HCT116 (cell line): Measurements from ENCODE around the gene CELSR3. TPM values are rescaled to one million over a fixed set of nuclear protein-coding genes. Genes with fewer than 3 reads are reported as not detected.

Experiments
- ATAC-seq: fragments of 200-7000 bp; cut with Tn5 transposase; 2 replicates; pipeline ENCODE4 v1.9.1; 2020; ENCODE audit warnings: mild to moderate bottlenecking, moderate library complexity
- BruUV-seq: library from RNA; stranded (reverse); fragments of 400-500 nt; replicated peaks from 2 replicates; lab custom pipeline; 2021; lab: Mats Ljungman, UMichigan
- CTCF ChIA-PET: fragments of 300-600 bp; sonication (Branson Sonifier 250); formaldehyde crosslinking; loops from one replicate; lab custom pipeline; 2021; ENCODE audit warnings: antibody characterized with exemption; lab: Charles Lee
- POLR2A ChIA-PET: fragments of 300-600, 350-600 bp; sonication (Branson Sonifier 250); formaldehyde crosslinking; loops from one replicate; lab custom pipeline; 2021; ENCODE audit warnings: antibody characterized with exemption; lab: Charles Lee
- RAD21 ChIA-PET, 2 experiments: fragments of 300-600 bp; sonication (Branson Sonifier 250); formaldehyde crosslinking; loops; one replicate each; lab custom pipeline; 2023; ENCODE audit warnings: low total read pairs in 2 of 2; ENCODE audit not compliant: uncharacterized antibody in 2 of 2, unreplicated experiment in 2 of 2, low non-redundant PET in 1 of 2; lab: Charles Lee
- DNase-seq: peaks from one replicate; pipeline ENCODE4 v3.0.0-alpha.2; 2010; ENCODE audit warnings: low read depth, low spot score
- H2AFZ ChIP-seq: fragments of 200-600 bp; shearing (Covaris generic), sonication (generic); 2 replicates; pipeline ENCODE4 v1.6.1; 2017; ENCODE audit warnings: low read depth, mixed run types, mixed read lengths, antibody characterized with exemption, low read length; ENCODE audit not compliant: poor library complexity, severe bottlenecking
- H3K27ac ChIP-seq: 2 replicates; pipeline ENCODE4 v1.5.1; 2012; ENCODE audit warnings: low read depth, low read length
- H3K27me3 ChIP-seq: fragments of 200-600 bp; sonication (generic); 2 replicates; pipeline ENCODE4 v1.6.1; 2016; ENCODE audit warnings: mixed run types, low read length, mixed read lengths; ENCODE audit not compliant: insufficient read depth
- H3K36me3 ChIP-seq, 2 experiments: fragments of 200-500 bp in 1 of 2; fragments of 200-600 bp in 1 of 2; sonication (Bioruptor generic) in 1 of 2; sonication (generic) in 1 of 2; 2 replicates each; pipeline versions ENCODE4 v1.5.1 to v1.6.1; 2014 to 2016; ENCODE audit warnings: low read length in 2 of 2, inconsistent platforms in 1 of 2, mixed read lengths in 1 of 2, mixed run types in 1 of 2; ENCODE audit not compliant: insufficient read depth in 2 of 2, control insufficient read depth in 1 of 2
- H3K4me1 ChIP-seq, 2 experiments: fragments of 200-600 bp in 1 of 2; sonication (generic) in 1 of 2; 2 replicates each; pipeline versions ENCODE4 v1.5.1 to v1.6.1; 2012 to 2017; ENCODE audit warnings: low read length in 2 of 2, inconsistent platforms in 1 of 2, mild to moderate bottlenecking in 1 of 2, mixed read lengths in 1 of 2, mixed run types in 1 of 2, moderate library complexity in 1 of 2; ENCODE audit not compliant: insufficient read depth in 2 of 2, control insufficient read depth in 1 of 2
- H3K4me2 ChIP-seq: fragments of 200-600 bp; sonication (generic); 2 replicates; pipeline ENCODE4 v1.6.1; 2017; ENCODE audit warnings: mixed run types, low read length, mixed read lengths
- H3K4me3 ChIP-seq, 2 experiments: fragments of 200-600 bp in 1 of 2; sonication (generic) in 1 of 2; replicated peaks in 1 of 2; 2 replicates each; pipeline ENCODE4 v1.5.1; 2011 to 2016; ENCODE audit warnings: low read length in 2 of 2, control low read depth in 1 of 2, low read depth in 1 of 2, mild to moderate bottlenecking in 1 of 2, mixed read lengths in 1 of 2, mixed run types in 1 of 2
- H3K79me2 ChIP-seq: fragments of 200-600 bp; sonication (generic); 2 replicates; pipeline ENCODE4 v1.6.1; 2017; ENCODE audit warnings: mild to moderate bottlenecking, mixed run types, low read length, moderate library complexity, mixed read lengths; ENCODE audit not compliant: insufficient read depth
- H3K9ac ChIP-seq: fragments of 200-600 bp; sonication (generic); 2 replicates; pipeline ENCODE4 v1.6.1; 2016; ENCODE audit warnings: low read length, mixed read lengths
- H3K9me2 ChIP-seq: fragments of 200-600 bp; sonication (generic), shearing (Covaris generic); 2 replicates; pipeline ENCODE4 v1.6.1; 2017; ENCODE audit warnings: mixed run types, mild to moderate bottlenecking, moderate library complexity; ENCODE audit not compliant: insufficient read depth
- H3K9me3 ChIP-seq, 2 experiments: fragments of 200-500 bp in 1 of 2; fragments of 200-600 bp in 1 of 2; sonication (Bioruptor generic) in 1 of 2; sonication (generic) in 1 of 2; 2 replicates each; pipeline ENCODE4 v1.6.1; 2014 to 2017; ENCODE audit warnings: low read length in 2 of 2, mixed read lengths in 2 of 2, inconsistent platforms in 1 of 2, low read depth in 1 of 2, mild to moderate bottlenecking in 1 of 2, mixed run types in 1 of 2, moderate library complexity in 1 of 2; ENCODE audit not compliant: control insufficient read depth in 1 of 2, insufficient read depth in 1 of 2
- H4K20me1 ChIP-seq: fragments of 200-600 bp; sonication (generic), shearing (Covaris generic); 2 replicates; pipeline ENCODE4 v1.6.1; 2017; ENCODE audit warnings: mixed run types, mild to moderate bottlenecking, moderate library complexity; ENCODE audit not compliant: insufficient read depth
- CEBPB ChIP-seq: IDR thresholded peaks from 2 replicates; pipeline ENCODE4 v1.6.1; 2012; ENCODE audit warnings: low read depth
- FOSL1 ChIP-seq: IDR thresholded peaks from 2 replicates; pipeline ENCODE4 v1.6.1; 2012; ENCODE audit warnings: low read depth
- POLR2A ChIP-seq: IDR thresholded peaks from 2 replicates; pipeline ENCODE4 v1.7.0; 2011; ENCODE audit warnings: borderline replicate concordance; ENCODE audit not compliant: insufficient read depth, insufficient read length; ENCODE audit errors: extremely low read depth
- RAD21 ChIP-seq: IDR thresholded peaks from 2 replicates; pipeline ENCODE4 v1.6.1; 2012; ENCODE audit warnings: low read depth, mild to moderate bottlenecking
- REST ChIP-seq: IDR thresholded peaks from 2 replicates; pipeline ENCODE4 v1.6.1; 2012; ENCODE audit warnings: low read depth
- TCF7L2 ChIP-seq: IDR thresholded peaks from 2 replicates; pipeline ENCODE4 v1.7.0; 2011; ENCODE audit warnings: borderline replicate concordance, inconsistent platforms; ENCODE audit not compliant: insufficient read depth, insufficient read length; ENCODE audit errors: extremely low read depth
- ZFX ChIP-seq: fragments of 450-650 bp; IDR thresholded peaks from 2 replicates; pipeline ENCODE4 v1.6.1; 2017
- ZNF274 ChIP-seq: fragments of 200-500 bp; sonication (Bioruptor generic); IDR thresholded peaks from 2 replicates; pipeline ENCODE4 v1.6.1; 2014; ENCODE audit warnings: mild to moderate bottlenecking, low read depth, low read length, inconsistent platforms
- intact Hi-C: fragments of 100-400 bp; cut with micrococcal nuclease; formaldehyde crosslinking; loops from 2 replicates; pipeline ENCODE4 v1.10.0; 2022
- total RNA-seq: library from RNA; stranded (reverse); gene quantifications from one replicate; pipeline ENCODE4 v1.2.1, GENCODE V29; 2021; ENCODE audit not compliant: unreplicated experiment
- TF ChIP-seq, protein P1 (sequence below): IDR thresholded peaks from 2 replicates; pipeline ENCODE4 v1.6.1; 2012

CELSR3 gene
- total RNA-seq, 1 experiment from 2014 or later, result 7.8 TPM

DNA sequence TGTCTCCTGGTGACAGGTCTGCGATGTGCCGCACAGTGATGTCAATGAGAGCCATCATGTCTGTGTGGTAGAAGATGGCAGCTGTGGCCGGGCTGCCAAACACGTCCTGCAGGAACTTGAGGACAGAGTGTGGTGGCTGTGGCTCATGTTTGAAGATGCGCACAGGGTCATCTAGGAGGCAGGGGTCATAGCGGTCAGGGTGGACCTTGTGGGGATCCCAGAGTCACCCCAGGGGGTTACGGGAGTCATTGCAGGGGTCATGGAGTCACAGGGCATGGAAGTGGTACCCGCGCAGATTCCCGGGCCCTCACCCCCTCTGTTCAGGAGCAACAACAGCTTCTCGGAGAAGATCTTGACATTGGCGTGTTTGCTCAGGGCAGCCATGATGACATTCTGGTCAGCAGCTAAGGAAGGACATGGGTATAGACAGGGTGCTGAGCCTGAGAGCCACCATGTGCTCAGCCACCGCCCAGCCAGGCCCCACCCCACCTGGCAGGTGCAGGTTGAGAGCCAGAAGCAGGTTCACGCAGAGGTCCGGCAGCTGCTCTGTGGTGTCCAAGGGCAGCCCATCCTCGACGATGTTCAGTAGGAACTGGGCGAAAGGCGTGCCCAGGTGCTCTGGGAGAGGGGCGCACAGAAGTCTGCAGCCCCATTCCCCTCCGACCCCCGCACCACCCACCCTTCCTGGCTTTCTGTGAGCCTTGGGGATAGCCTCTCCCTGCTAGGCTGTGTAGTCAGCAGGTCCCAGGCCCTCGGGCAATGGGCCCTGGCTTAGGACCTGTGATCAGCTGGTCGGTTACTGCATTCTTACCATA is 16.1 kb upstream of the CELSR3 start (continued):
- no peak for TF ChIP-seq REST
- TF ChIP-seq ZFX, result no peak
- no peak for TF ChIP-seq FOSL1
- TF ChIP-seq CEBPB, result no peak

- TF ChIP-seq TCF7L2 (no peak), POLR2A (no peak), RAD21 (no peak), ZNF274 (no peak), ZFX (no peak)
- TF ChIP-seq, protein P1, sequence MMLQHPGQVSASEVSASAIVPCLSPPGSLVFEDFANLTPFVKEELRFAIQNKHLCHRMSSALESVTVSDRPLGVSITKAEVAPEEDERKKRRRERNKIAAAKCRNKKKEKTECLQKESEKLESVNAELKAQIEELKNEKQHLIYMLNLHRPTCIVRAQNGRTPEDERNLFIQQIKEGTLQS, result no peak
- TF ChIP-seq, all 23 proteins: peak for 0
- intact Hi-C loops, result no loop called here
- Histone ChIP-seq H3K4me3 (no peak overlapping the region), H3K9ac (no peak overlapping the region), H3K9me3 (no peaks in the 10 kb centered on the region), H4K20me1 (no peaks in the 10 kb centered on the region), H3K36me3 (peaks cover 33 to 47% of the 10 kb centered on the region in 2 experiments), H3K27me3 (no peaks in the 10 kb centered on the region), H3K9me2 (no peaks in the 10 kb centered on the region), H3K27ac (no peak overlapping the region), H3K79me2 (peaks cover 7% of the 10 kb centered on the region; the same call in 1 of the 2 replicates), H2AFZ (no peak overlapping the region), H3K4me1 (peaks cover 0 to 11% of the 10 kb centered on the region in 2 experiments; a peak in 3 of 4 replicates), H3K4me2 (no peak overlapping the region)
- ChIA-PET POLR2A (no interaction called here), CTCF (no interaction called here), RAD21 (no interaction called here)
- DNase-seq, result no peak
- ATAC-seq, result no peak
- no TSS peak for BruUV-seq
Observed at GRCh38 chr3:48678056-48678455, 15.4 kb upstream of the CELSR3 start.
